IMR-90 (cell line): ENCODE results near the gene TP63. TPM values are rescaled to one million over a fixed set of nuclear protein-coding genes. Genes with fewer than 3 reads are reported as not detected.

Experiments
- ATAC-seq: fragments of 200-7000 bp; cut with Tn5 transposase; 2 replicates; pipeline ENCODE4 v1.9.1; 2020; ENCODE audit warnings: low read depth, mild to moderate bottlenecking, moderate library complexity
- BruUV-seq: library from RNA; stranded (reverse); fragments of 400-500 nt; replicated peaks from 2 replicates; lab custom pipeline; 2021; lab: Mats Ljungman, UMichigan
- CTCF ChIA-PET: fragments of 300-600 bp; formaldehyde crosslinking; extraction: SDS; loops from one replicate; lab custom pipeline; 2021; ENCODE audit warnings: antibody characterized with exemption; lab: Yijun Ruan, JAX
- POLR2A ChIA-PET: fragments of 300-600 bp; sonication (Branson Sonifier 250); formaldehyde crosslinking; loops from one replicate; lab custom pipeline; 2022; ENCODE audit warnings: antibody characterized with exemption; ENCODE audit not compliant: unreplicated experiment; lab: Charles Lee
- DNase-seq: peaks from one replicate; pipeline ENCODE4 v3.0.0; 2013
- H2AFZ ChIP-seq: replicated peaks from 2 replicates; pipeline ENCODE3; 2013; ENCODE audit warnings: low read length, mild to moderate bottlenecking; ENCODE audit not compliant: poor library complexity
- H2AK5ac ChIP-seq: 2 replicates; pipeline ENCODE4 v1.6.1; 2013; ENCODE audit warnings: low read depth, low read length, inconsistent platforms
- H2AK9ac ChIP-seq: replicated peaks from 2 replicates; pipeline ENCODE3; 2013; ENCODE audit warnings: mild to moderate bottlenecking, low read depth, low read length, moderate library complexity; ENCODE audit not compliant: poor library complexity
- H2BK120ac ChIP-seq: 2 replicates; pipeline ENCODE4 v1.6.1; 2013; ENCODE audit warnings: low read depth, low read length, inconsistent platforms
- H2BK15ac ChIP-seq: 3 replicates; pipeline ENCODE4 v1.6.1; 2013; ENCODE audit warnings: low read depth, low read length, inconsistent platforms
- H2BK20ac ChIP-seq: 2 replicates; pipeline ENCODE4 v1.6.1; 2013; ENCODE audit warnings: low read depth, mild to moderate bottlenecking, inconsistent platforms, low read length, moderate library complexity
- H2BK5ac ChIP-seq: 2 replicates; pipeline ENCODE4 v1.6.1; 2013; ENCODE audit warnings: mild to moderate bottlenecking, low read depth, low read length, inconsistent platforms; ENCODE audit not compliant: poor library complexity, severe bottlenecking
- H3K14ac ChIP-seq: replicated peaks from 2 replicates; pipeline ENCODE4 v1.6.1; 2013; ENCODE audit warnings: low read depth, low read length, inconsistent platforms
- H3K18ac ChIP-seq: 2 replicates; pipeline ENCODE4 v1.6.1; 2013; ENCODE audit warnings: low read depth, low read length, control low read depth
- H3K23ac ChIP-seq: 2 replicates; pipeline ENCODE4 v1.6.1; 2013; ENCODE audit warnings: low read depth, low read length, inconsistent platforms
- H3K27ac ChIP-seq: 2 replicates; pipeline ENCODE4 v1.5.1; 2013; ENCODE audit warnings: mild to moderate bottlenecking, control low read depth, low read length; ENCODE audit not compliant: insufficient read depth
- H3K27me3 ChIP-seq: 2 replicates; pipeline ENCODE4 v1.6.1; 2013; ENCODE audit warnings: low read length; ENCODE audit not compliant: control insufficient read depth, insufficient read depth
- H3K36me3 ChIP-seq: 2 replicates; pipeline ENCODE4 v1.6.1; 2013; ENCODE audit warnings: low read length, mixed read lengths; ENCODE audit not compliant: control insufficient read depth, insufficient read depth
- H3K4ac ChIP-seq: 2 replicates; pipeline ENCODE4 v1.6.1; 2013; ENCODE audit warnings: low read depth, low read length, inconsistent platforms
- H3K4me1 ChIP-seq: 2 replicates; pipeline ENCODE4 v1.6.1; 2013; ENCODE audit warnings: low read length, mixed read lengths; ENCODE audit not compliant: control insufficient read depth, insufficient read depth
- H3K4me2 ChIP-seq: 2 replicates; pipeline ENCODE4 v1.6.1; 2013; ENCODE audit warnings: low read depth, mild to moderate bottlenecking, control low read depth, low read length, moderate library complexity
- H3K4me3 ChIP-seq: 2 replicates; pipeline ENCODE4 v1.5.1; 2013; ENCODE audit warnings: low read depth, mild to moderate bottlenecking, control low read depth, low read length, moderate library complexity; ENCODE audit not compliant: insufficient read depth
- H3K56ac ChIP-seq: 2 replicates; pipeline ENCODE4 v1.6.1; 2013; ENCODE audit warnings: low read length, inconsistent platforms; ENCODE audit not compliant: insufficient read depth; ENCODE audit errors: extremely low read depth
- H3K79me1 ChIP-seq, 2 experiments: 2 replicates each; pipeline ENCODE4 v1.6.1; 2013; ENCODE audit warnings: low read length in 2 of 2, inconsistent platforms in 1 of 2, low read depth in 1 of 2
- H3K9ac ChIP-seq: 2 replicates; pipeline ENCODE4 v1.6.1; 2013; ENCODE audit warnings: low read depth, low read length, control low read depth
- H3K9me1 ChIP-seq: 2 replicates; pipeline ENCODE4 v1.6.1; 2013; ENCODE audit warnings: low read length, inconsistent platforms; ENCODE audit not compliant: insufficient read depth
- H3K9me3 ChIP-seq: 2 replicates; pipeline ENCODE4 v1.6.1; 2013; ENCODE audit warnings: low read length; ENCODE audit not compliant: control insufficient read depth, insufficient read depth
- H4K20me1 ChIP-seq: 2 replicates; pipeline ENCODE4 v1.6.1; 2013; ENCODE audit warnings: low read length, inconsistent platforms; ENCODE audit not compliant: insufficient read depth
- H4K5ac ChIP-seq: 2 replicates; pipeline ENCODE4 v1.6.1; 2013; ENCODE audit warnings: mild to moderate bottlenecking, low read depth, low read length, control low read depth
- H4K8ac ChIP-seq, 2 experiments: 2 replicates each; pipeline ENCODE4 v1.6.1; 2013; ENCODE audit warnings: low read depth in 2 of 2, low read length in 2 of 2, control low read depth in 1 of 2, inconsistent platforms in 1 of 2
- H4K91ac ChIP-seq: 2 replicates; pipeline ENCODE4 v1.6.1; 2013; ENCODE audit warnings: low read depth, low read length, inconsistent platforms; ENCODE audit not compliant: insufficient read depth
- BHLHE40 ChIP-seq: fragments of 150-350 bp; IDR thresholded peaks from 2 replicates; pipeline ENCODE4 v1.6.1; 2016; ENCODE audit warnings: mild to moderate bottlenecking, low read depth, low read length
- CEBPB ChIP-seq: IDR thresholded peaks from 2 replicates; pipeline ENCODE4 v1.6.1; 2012; ENCODE audit warnings: low read depth, low read length, improper control_type of control experiment
- CHD1 ChIP-seq: IDR thresholded peaks from 2 replicates; pipeline ENCODE4 v1.6.1; 2012; ENCODE audit warnings: low read depth, low read length, improper control_type of control experiment
- ELK1 ChIP-seq: fragments of 150-350 bp; IDR thresholded peaks from 2 replicates; pipeline ENCODE4 v1.6.1; 2016; ENCODE audit warnings: low read depth, mild to moderate bottlenecking, low read length, moderate library complexity, borderline replicate concordance
- FOS ChIP-seq: fragments of 150-350 bp; IDR thresholded peaks from 2 replicates; pipeline ENCODE4 v1.6.1; 2016; ENCODE audit warnings: low read depth, low read length
- MAFK ChIP-seq: IDR thresholded peaks from 2 replicates; pipeline ENCODE4 v1.6.1; 2012; ENCODE audit warnings: low read depth, low read length, improper control_type of control experiment
- MAZ ChIP-seq: IDR thresholded peaks from 2 replicates; pipeline ENCODE4 v1.6.1; 2012; ENCODE audit warnings: low read depth, mild to moderate bottlenecking, low read length, improper control_type of control experiment, moderate library complexity, borderline replicate concordance
- MXI1 ChIP-seq: IDR thresholded peaks from 2 replicates; pipeline ENCODE4 v1.6.1; 2012; ENCODE audit warnings: low read depth, mild to moderate bottlenecking, low read length, moderate library complexity, borderline replicate concordance
- NFE2L2 ChIP-seq: fragments of 150-350 bp; IDR thresholded peaks from 2 replicates; pipeline ENCODE4 v1.6.1; 2016; ENCODE audit warnings: low read depth, mild to moderate bottlenecking, low read length
- POLR2A ChIP-seq: IDR thresholded peaks from 2 replicates; pipeline ENCODE4 v1.6.1; 2012; ENCODE audit warnings: mild to moderate bottlenecking, low read depth, low read length
- RAD21 ChIP-seq: IDR thresholded peaks from 2 replicates; pipeline ENCODE4 v1.6.1; 2012; ENCODE audit warnings: low read length, improper control_type of control experiment
- RFX5 ChIP-seq: IDR thresholded peaks from 2 replicates; pipeline ENCODE4 v1.8.0; 2012; ENCODE audit warnings: low read depth, mild to moderate bottlenecking, low read length, moderate library complexity
- SMC3 ChIP-seq: fragments of 150-350 bp; IDR thresholded peaks from 2 replicates; pipeline ENCODE4 v1.6.1; 2016; ENCODE audit warnings: low read depth, mild to moderate bottlenecking, antibody characterized with exemption, low read length, moderate library complexity
- WGBS, 2 experiments: methylation state at CpG; one replicate each; pipeline versions ENCODE4 v1.1.5 to v1.1.7; 2013; ENCODE audit warnings: missing lambda C conversion rate in 2 of 2; ENCODE audit not compliant: insufficient read length in 1 of 2; ENCODE audit errors: extremely low coverage in 2 of 2; 5-methylcytosine and 5-hydroxymethylcytosine counted together
- dilution Hi-C: fragments of 300-500 bp; cut with HindIII; formaldehyde crosslinking; loops from one replicate; pipeline ENCODE4 v1.14.3; 2018; ENCODE audit warnings: low sequenced_read_pairs; ENCODE audit not compliant: unreplicated experiment
- in situ Hi-C: fragments of 300-500 bp; cut with MboI; formaldehyde crosslinking; loops from 3 replicates; pipeline ENCODE4 v1.14.3; 2019; ENCODE audit warnings: low sequenced_read_pairs, inconsistent platforms, mixed read lengths
- intact Hi-C: fragments of 100-400 bp; cut with micrococcal nuclease; formaldehyde crosslinking; loops from 2 replicates; pipeline ENCODE4 v1.10.0; 2022
- polyA plus RNA-seq, 3 experiments: library from polyadenylated mRNA; depleted of rRNA; stranded (reverse); fragments of >200 nt; gene quantifications; 2 replicates each; pipeline ENCODE4 v1.2.3, GENCODE V29; 2012; ENCODE audit warnings: low replicate concordance in 1 of 3
- total RNA-seq: library from RNA; depleted of rRNA; stranded (reverse); fragments of >200 nt; gene quantifications from 2 replicates; pipeline ENCODE4 v1.2.3, GENCODE V29; 2012
- TF ChIP-seq, protein P1 (sequence below): fragments of 150-350 bp; IDR thresholded peaks from 2 replicates; pipeline ENCODE4 v1.6.1; 2017; ENCODE audit warnings: mild to moderate bottlenecking, antibody characterized with exemption, low read length, low read depth
- TF ChIP-seq, protein P2 (sequence below): conservative IDR thresholded peaks from 2 replicates; pipeline ENCODE4 v1.5.1; 2012; ENCODE audit warnings: mild to moderate bottlenecking, low read depth, low read length, improper control_type of control experiment

TP63 gene
- total and polyA plus RNA-seq, 2 of the 4 experiments (the other 2 are of a cell fraction): not detected

GRCh38 chr3:189927975-189928895 is 297.0 kb downstream of the TP63 start:
- no peak overlapping the region for H2BK20ac ChIP-seq
- DNase-seq (no peak), ATAC-seq (no peak)
- BruUV-seq: no TSS peak
- H3K27me3 ChIP-seq: peaks cover 2% of the 10 kb centered on the region; the same call in 1 of the 2 replicates
- no peaks in the 10 kb centered on the region for H3K9me1 ChIP-seq
- H2AFZ ChIP-seq: no peak overlapping the region
- H3K9ac ChIP-seq: no peak overlapping the region
- H3K4me3 ChIP-seq: no peak overlapping the region
- H3K4ac ChIP-seq: no peak overlapping the region
- H2AK9ac ChIP-seq: no peak overlapping the region
- H2BK15ac ChIP-seq: no peak overlapping the region
- no peak overlapping the region for H2BK120ac ChIP-seq
- no peak overlapping the region for H3K27ac ChIP-seq
- no peak overlapping the region for H3K56ac ChIP-seq
- H3K79me1 ChIP-seq: no peaks in the 10 kb centered on the region
- no peak overlapping the region for H2BK5ac ChIP-seq
- H4K91ac ChIP-seq: no peak overlapping the region
- no peaks in the 10 kb centered on the region for H3K9me3 ChIP-seq
- H4K5ac ChIP-seq: no peak overlapping the region
- H3K23ac ChIP-seq: no peak overlapping the region
- H2AK5ac ChIP-seq: no peak overlapping the region
- no peak overlapping the region for H3K14ac ChIP-seq
- dilution Hi-C loops: no loop called here
- no peak overlapping the region for H4K8ac ChIP-seq
- H3K18ac ChIP-seq: no peak overlapping the region
- POLR2A ChIA-PET: no interaction called here
- CTCF ChIA-PET: interaction anchor here (1.1 to 1.7 kb wide), 3 partner anchors 12 to 20 kb away, joined by 3 read pairs; no protein-coding TSS in a partner anchor
- 74% methylated on average over 3 of the region's 6 CpGs; no CpG with 5 or more reads in 1 of the 2 experiments for WGBS, 2 experiments
- no peaks in the 10 kb centered on the region for H3K4me1 ChIP-seq
- in situ Hi-C loops: no loop called here
- no peak overlapping the region for H3K4me2 ChIP-seq
- intact Hi-C loops: no loop called here
- H3K36me3 ChIP-seq: no peaks in the 10 kb centered on the region
- H4K20me1 ChIP-seq: no peaks in the 10 kb centered on the region
- TF ChIP-seq RAD21: no peak
- no peak for TF ChIP-seq POLR2A
- TF ChIP-seq ELK1: no peak
- TF ChIP-seq, protein P1, sequence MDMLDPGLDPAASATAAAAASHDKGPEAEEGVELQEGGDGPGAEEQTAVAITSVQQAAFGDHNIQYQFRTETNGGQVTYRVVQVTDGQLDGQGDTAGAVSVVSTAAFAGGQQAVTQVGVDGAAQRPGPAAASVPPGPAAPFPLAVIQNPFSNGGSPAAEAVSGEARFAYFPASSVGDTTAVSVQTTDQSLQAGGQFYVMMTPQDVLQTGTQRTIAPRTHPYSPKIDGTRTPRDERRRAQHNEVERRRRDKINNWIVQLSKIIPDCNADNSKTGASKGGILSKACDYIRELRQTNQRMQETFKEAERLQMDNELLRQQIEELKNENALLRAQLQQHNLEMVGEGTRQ: no peak
- TF ChIP-seq MXI1: no peak
- TF ChIP-seq SMC3: no peak
- TF ChIP-seq CHD1: no peak
- no peak for TF ChIP-seq MAFK
- no peak for TF ChIP-seq MAZ
- no peak for TF ChIP-seq BHLHE40
- TF ChIP-seq RFX5: no peak
- TF ChIP-seq FOS: no peak
- no peak for TF ChIP-seq CEBPB
- TF ChIP-seq, protein P2, sequence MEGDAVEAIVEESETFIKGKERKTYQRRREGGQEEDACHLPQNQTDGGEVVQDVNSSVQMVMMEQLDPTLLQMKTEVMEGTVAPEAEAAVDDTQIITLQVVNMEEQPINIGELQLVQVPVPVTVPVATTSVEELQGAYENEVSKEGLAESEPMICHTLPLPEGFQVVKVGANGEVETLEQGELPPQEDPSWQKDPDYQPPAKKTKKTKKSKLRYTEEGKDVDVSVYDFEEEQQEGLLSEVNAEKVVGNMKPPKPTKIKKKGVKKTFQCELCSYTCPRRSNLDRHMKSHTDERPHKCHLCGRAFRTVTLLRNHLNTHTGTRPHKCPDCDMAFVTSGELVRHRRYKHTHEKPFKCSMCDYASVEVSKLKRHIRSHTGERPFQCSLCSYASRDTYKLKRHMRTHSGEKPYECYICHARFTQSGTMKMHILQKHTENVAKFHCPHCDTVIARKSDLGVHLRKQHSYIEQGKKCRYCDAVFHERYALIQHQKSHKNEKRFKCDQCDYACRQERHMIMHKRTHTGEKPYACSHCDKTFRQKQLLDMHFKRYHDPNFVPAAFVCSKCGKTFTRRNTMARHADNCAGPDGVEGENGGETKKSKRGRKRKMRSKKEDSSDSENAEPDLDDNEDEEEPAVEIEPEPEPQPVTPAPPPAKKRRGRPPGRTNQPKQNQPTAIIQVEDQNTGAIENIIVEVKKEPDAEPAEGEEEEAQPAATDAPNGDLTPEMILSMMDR: no peak
- TF ChIP-seq NFE2L2: no peak
